SKM-1 treated with dmso at 0.1 percent for 144 hours (cell line): ENCODE results near the gene DYRK1A.

Experiments
- DNase-seq: peaks from one replicate; lab custom pipeline; 2025; ENCODE audit not compliant: unreplicated experiment; lab: John Stamatoyannopoulos, UW

Gene DYRK1A

GRCh38 chr21:37447288-37447936 is 80.8 kb downstream of the DYRK1A start:
- DNase-seq, result no peak

DNA sequence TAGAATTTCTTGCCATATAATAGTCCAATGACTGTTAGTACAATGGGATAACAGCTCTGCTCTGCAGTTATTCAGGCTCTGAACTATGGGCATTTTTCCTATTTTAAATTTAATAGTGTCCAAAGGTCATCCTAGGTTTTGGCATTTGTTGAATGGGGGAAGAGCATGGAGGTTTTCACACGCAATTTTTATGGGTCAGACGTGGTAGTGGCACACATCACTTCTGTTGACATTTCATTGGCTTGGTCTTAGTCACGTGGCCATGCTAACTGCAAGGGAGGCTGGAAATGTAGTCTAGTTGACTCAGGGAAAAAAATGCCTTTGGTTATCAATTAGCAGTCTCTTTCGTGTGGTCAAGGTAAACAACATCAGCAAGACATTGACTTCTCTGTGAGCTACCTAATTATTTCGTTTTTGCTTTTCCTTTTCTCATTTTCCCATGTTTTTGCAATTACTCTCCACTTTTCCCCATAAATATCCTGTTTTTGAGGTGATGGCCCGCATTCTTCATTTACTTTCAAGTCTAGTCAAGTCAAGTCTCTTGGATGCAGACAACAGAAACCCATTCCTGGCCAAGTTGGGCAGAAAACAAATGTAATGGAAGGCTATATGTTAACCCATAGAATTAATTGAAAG is 82.8 kb downstream of the DYRK1A start:
- no peak for DNase-seq

DNA sequence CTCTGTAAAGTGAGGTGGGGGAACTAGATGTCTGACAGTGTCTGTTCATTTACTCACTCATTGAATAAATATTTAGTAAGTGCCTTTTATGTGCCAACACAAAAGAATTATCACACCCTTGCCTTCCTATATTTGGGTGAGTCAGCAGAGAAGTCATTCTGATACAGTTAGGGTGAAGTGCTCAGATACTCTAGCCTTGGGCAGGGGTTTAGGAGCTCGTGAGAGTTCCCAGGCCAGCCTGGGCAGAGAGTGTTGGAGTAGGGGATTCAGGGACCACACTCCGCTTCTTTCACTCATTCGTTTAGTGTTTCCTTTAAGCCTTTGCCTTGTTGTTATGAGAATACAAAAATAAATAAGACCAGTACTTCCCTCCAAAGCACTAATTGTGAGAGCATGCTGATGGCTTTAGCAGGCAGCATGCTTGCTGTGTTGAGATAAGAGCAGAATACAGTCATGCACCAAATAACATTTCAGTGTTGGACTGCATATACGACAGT is 83.9 kb downstream of the DYRK1A start:
- no peak for DNase-seq

DNA sequence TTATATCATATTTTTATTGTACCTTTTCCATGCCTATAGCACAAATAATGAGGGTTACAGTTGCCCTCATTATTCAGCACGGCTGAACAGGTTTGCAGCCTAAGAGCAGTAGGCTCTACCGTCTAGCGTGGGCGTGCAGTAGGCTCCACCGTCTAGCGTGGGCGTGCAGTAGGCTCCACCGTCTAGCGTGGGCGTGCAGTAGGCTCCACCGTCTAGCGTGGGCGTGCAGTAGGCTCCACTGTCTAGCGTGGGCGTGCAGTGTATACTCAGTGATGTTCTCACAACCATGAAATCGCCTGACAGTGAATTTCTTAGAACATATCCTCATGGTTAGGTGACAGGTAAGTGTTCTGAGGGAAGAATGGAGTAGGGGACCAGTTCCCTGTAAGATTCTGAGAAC is 84.9 kb downstream of the DYRK1A start:
- DNase-seq, result no peak

DNA sequence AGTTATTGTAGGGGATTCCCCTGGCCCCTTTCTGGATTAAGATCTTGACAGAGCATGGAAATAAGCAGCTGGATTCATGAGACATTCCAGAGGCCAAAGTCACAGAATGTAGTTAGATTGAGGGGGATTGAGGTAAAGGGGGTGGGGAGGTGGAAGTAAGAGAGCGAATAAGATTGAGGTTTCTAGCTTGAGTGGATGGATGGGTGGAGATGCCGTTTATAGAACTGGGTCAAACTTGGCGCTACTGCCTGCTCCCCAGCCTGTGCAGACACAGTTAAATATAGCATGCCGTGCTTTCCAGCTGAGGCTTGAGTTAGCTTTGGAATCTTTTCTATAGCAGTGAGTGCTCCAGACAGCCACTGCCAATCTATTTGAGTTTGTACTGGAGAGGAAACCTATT is 85.7 kb downstream of the DYRK1A start:
- DNase-seq, result no peak

- DNase-seq, result no peak
Measured at GRCh38 chr21:37453350-37453749, 86.8 kb downstream of the DYRK1A start.

DNA sequence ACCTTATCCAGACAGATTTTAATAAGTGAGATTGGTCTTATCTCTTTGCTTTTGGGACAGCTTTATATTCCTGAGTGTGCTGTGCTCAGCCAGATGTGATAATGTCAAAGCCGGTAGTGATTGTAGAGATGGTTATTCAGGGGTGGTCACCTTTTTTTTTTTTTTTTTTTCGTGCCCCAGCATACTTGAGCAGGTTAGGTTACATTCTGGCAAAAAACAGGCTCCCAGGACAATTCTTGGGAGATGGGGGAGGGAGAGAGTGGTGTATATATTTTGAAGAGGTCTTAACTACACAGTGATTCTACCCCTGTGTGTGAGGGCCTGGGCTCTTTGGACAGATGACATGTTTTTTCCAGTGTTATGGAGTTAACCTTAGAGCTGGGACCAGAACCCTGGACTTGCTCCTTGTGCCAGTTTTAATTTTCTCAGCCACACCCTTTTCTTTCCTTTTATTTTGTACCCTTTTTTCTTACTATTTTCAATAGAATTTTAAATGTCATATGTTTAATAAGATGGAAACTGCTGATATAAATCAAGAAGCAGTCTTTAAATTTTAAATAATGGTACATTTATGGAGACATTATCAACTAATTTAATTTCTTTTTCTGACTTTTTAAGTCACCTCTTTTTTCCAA is 88.4 kb downstream of the DYRK1A start:
- DNase-seq, result no peak

GRCh38 chr21:37455504-37455911 is 88.9 kb downstream of the DYRK1A start:
- DNase-seq, result no peak

GRCh38 chr21:37458669-37459276 is 92.2 kb downstream of the DYRK1A start:
- DNase-seq, result no peak

- DNase-seq, result no peak
Measured at GRCh38 chr21:37459575-37459974, 93.0 kb downstream of the DYRK1A start.

GRCh38 chr21:37460196-37460595 is 93.6 kb downstream of the DYRK1A start:
- no peak for DNase-seq

DNA sequence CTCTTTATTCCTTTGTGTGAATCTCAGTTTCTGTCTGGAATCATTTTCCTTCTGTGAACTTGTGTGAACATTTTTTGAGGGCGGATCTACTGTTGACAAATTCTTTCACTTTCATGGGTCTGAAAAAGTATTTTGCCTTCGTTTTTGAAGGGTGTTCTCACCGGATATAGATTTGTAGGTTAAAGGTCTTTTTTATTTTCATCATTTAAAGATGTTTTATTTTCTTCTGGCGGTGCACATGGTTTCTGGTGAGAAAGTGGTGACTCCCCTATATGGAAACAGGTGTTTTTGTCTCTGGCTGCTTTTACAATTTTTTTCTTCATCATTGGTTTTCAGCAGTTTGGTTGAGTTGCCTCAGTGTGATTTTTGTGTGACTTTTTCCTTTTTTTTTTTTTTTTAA is 94.9 kb downstream of the DYRK1A start:
- DNase-seq, result no peak

DNA sequence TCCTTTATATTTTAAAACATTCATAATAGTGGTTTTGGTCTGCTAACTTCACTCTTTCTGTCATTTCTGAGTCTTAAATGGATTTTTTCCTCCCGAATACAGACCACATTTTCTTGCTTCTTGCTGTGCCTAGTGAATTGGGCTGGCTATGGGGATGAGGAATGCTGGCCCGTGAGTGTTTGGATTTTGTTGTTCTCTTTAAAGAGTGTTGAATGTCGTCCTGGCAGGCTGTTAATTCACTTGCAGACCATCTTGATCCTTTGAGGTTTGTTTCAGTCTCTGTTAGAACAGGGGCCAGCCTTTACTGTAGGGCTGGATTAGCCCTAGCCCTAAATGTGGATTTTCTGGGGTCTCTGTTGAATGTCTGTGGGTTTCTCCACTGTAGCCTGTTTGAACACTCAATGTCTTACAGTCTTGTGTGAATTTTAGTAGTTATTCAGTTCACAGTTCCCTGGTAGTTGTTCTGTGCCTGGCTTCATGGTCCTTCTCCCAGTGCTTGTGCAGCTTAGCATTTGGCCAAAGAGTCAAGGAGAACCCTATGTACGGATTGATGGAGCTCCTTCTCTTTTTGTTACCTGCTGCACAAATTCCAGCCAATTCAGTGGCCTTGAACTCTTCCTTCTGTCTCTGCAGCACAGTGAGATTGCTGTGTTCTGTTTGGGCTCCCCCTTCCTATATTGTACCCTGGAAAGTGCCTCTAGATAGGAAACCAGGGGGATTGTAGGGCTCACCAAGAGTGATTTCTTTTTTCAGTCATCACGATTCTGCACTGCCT is 95.7 kb downstream of the DYRK1A start:
- no peak for DNase-seq

DNA sequence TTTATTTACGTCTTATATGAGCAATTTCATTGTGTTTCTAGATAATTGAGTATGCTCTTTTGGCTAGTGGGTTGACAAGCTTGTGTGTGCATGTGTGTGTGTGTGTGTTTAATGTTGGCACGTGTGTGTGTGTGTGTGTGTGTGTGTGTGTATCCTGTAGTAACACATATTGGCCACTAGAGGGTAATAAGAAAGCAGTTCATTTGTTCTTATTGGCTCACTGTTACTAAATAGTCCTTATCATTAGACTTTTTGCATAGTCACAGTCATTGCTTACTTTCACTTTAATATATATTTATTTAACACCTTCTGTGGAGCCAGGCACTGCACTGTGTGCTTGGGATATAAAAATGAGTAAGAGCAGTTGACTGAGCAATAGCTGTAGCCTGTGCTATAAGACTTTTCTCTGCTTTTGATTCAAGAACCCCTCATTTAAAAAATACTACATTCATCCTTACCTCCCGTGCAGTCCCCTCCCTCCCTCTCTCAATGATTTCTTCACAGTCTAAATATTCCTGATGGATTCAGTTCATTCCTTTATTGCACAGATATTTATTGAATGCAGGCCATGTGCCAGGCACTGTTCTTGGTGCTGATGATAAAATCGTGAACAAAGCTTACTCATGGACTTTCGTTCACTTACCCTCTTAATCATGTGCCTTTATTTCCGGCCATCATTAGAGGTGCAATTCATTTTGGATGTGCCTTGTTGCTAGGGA is 96.7 kb downstream of the DYRK1A start:
- DNase-seq, result peak; percentile 30

GRCh38 chr21:37467082-37467481 is 100.5 kb downstream of the DYRK1A start:
- no peak for DNase-seq

DNA sequence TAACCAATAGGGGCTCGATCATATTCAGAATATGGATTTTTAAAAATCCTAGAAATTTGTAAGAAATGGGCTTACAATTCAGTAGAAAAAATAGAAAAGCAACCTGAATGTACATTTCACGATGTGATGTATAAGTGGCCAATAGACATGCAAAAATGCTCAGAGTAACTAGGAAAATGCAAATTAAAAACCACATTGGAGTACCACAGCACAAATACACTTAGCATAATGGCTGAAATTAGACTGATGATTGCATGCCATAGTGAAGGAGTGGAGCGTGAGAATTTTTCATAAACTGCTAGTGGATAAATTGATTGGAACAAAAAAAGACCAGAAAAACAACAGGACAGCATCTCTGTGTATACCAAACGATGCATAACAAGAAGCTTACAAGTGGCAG is 102.3 kb downstream of the DYRK1A start:
- DNase-seq, result no peak

GRCh38 chr21:37469441-37469840 is 102.9 kb downstream of the DYRK1A start:
- DNase-seq, result no peak

- no peak for DNase-seq
Measured at GRCh38 chr21:37472581-37472980, 106.0 kb downstream of the DYRK1A start.

DNA sequence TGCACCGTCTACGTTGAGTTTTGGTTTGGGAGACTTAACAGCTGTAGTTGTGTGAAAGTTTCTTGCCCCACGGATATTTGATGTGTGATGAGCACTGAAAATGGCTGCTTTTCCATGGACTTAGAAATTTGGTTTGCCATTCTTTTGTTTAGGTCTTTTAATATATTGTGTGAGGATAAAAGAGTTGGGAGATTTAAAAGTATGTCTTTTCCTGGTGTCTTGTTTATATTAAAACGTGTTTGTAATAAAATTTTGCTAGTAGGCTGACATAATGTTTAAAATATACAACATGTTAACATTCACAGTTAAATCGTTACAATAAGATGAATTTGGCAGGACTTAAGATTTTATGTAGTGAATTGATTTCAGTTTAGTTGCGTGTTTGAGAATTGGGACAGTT is 106.9 kb downstream of the DYRK1A start:
- no peak for DNase-seq

- no peak for DNase-seq
Measured at GRCh38 chr21:37474342-37474741, 107.8 kb downstream of the DYRK1A start.
